Parathyroid adenoma (tissue), 2 donors: ENCODE results near the gene CWC27.

Experiments
- H2AFZ ChIP-seq: fragments of 300-600 bp; sonication (generic); one replicate; pipeline ENCODE4 v1.7.0; 2017; ENCODE audit warnings: antibody characterized with exemption, mild to moderate bottlenecking
- H3K27ac ChIP-seq: fragments of 300-600 bp; sonication (generic); one replicate; pipeline ENCODE4 v1.7.0; 2017
- H3K27me3 ChIP-seq: fragments of 300-600 bp; sonication (generic); one replicate; pipeline ENCODE4 v1.7.0; 2017; ENCODE audit warnings: low read length; ENCODE audit not compliant: control insufficient read depth, insufficient read depth
- H3K36me3 ChIP-seq: fragments of 300-600 bp; sonication (generic); one replicate; pipeline ENCODE4 v1.7.0; 2017; ENCODE audit warnings: low read length; ENCODE audit not compliant: control insufficient read depth, insufficient read depth
- H3K4me1 ChIP-seq: fragments of 300-600 bp; sonication (generic); one replicate; pipeline ENCODE4 v1.7.0; 2017; ENCODE audit warnings: control low read depth
- H3K4me2 ChIP-seq: fragments of 300-600 bp; sonication (generic); one replicate; pipeline ENCODE4 v1.7.0; 2017; ENCODE audit warnings: low read length
- H3K4me3 ChIP-seq: fragments of 300-600 bp; sonication (generic); one replicate; pipeline ENCODE4 v1.7.0; 2017; ENCODE audit warnings: low read depth, low read length
- H3K79me2 ChIP-seq: fragments of 300-600 bp; sonication (generic); one replicate; pipeline ENCODE4 v1.7.0; 2017; ENCODE audit warnings: control low read depth
- H3K9ac ChIP-seq: fragments of 300-600 bp; sonication (generic); one replicate; pipeline ENCODE4 v1.7.0; 2017; ENCODE audit warnings: mild to moderate bottlenecking
- H3K9me3 ChIP-seq: fragments of 300-600 bp; sonication (generic); one replicate; pipeline ENCODE4 v1.7.0; 2017; ENCODE audit warnings: low read length; ENCODE audit not compliant: control insufficient read depth
- CTCF ChIP-seq: fragments of 300-600 bp; sonication (generic); IDR thresholded peaks from one replicate; pipeline ENCODE4 v1.7.0; 2017; ENCODE audit warnings: antibody characterized with exemption, mild to moderate bottlenecking
- donor health status: primary hyperparathyroidism.

The CWC27 gene

GRCh38 chr5:65017636-65018035, 248.9 kb downstream of the CWC27 start:
- Histone ChIP-seq H3K36me3 (no peaks in the 10 kb centered on the region), H3K4me2 (no peak overlapping the region), H3K4me1 (peaks cover 3% of the 10 kb centered on the region), H3K9me3 (no peaks in the 10 kb centered on the region), H3K4me3 (no peak overlapping the region), H2AFZ (no peak overlapping the region), H3K27ac (no peak overlapping the region), H3K27me3 (no peaks in the 10 kb centered on the region), H3K79me2 (no peaks in the 10 kb centered on the region), H3K9ac (no peak overlapping the region)
- TF ChIP-seq CTCF, result no peak

- Histone ChIP-seq H2AFZ (no peak overlapping the region), H3K4me3 (no peak overlapping the region), H3K4me2 (no peak overlapping the region), H3K36me3 (no peaks in the 10 kb centered on the region), H3K9me3 (no peaks in the 10 kb centered on the region), H3K4me1 (peaks cover 3% of the 10 kb centered on the region), H3K27me3 (no peaks in the 10 kb centered on the region), H3K9ac (no peak overlapping the region), H3K79me2 (no peaks in the 10 kb centered on the region), H3K27ac (no peak overlapping the region)
- no peak for TF ChIP-seq CTCF
These were observed 250.0 kb downstream of the CWC27 start for GRCh38 chr5:65018763-65019162.

- H3K9me3 ChIP-seq, result no peaks in the 10 kb centered on the region
- no peak for TF ChIP-seq CTCF
- no peak overlapping the region for H2AFZ ChIP-seq
- peaks cover 3% of the 10 kb centered on the region for H3K4me1 ChIP-seq
- H3K27me3 ChIP-seq, result no peaks in the 10 kb centered on the region
- H3K4me2 ChIP-seq, result no peak overlapping the region
- H3K4me3 ChIP-seq, result no peak overlapping the region
- no peaks in the 10 kb centered on the region for H3K36me3 ChIP-seq
- no peak overlapping the region for H3K9ac ChIP-seq
- H3K27ac ChIP-seq, result no peak overlapping the region
- H3K79me2 ChIP-seq, result no peaks in the 10 kb centered on the region
These were observed 251.8 kb downstream of the CWC27 start for GRCh38 chr5:65020492-65020891.

- H2AFZ ChIP-seq, result no peak overlapping the region
- no peak for TF ChIP-seq CTCF
- H3K36me3 ChIP-seq, result no peaks in the 10 kb centered on the region
These were observed 252.9 kb downstream of the CWC27 start for GRCh38 chr5:65021527-65022226.

GRCh38 chr5:65022932-65023331, 254.2 kb downstream of the CWC27 start:
- no peaks in the 10 kb centered on the region for H3K36me3 ChIP-seq
- no peaks in the 10 kb centered on the region for H3K27me3 ChIP-seq
- H3K4me3 ChIP-seq, result no peak overlapping the region
- no peaks in the 10 kb centered on the region for H3K9me3 ChIP-seq
- no peak for TF ChIP-seq CTCF
- H3K27ac ChIP-seq, result no peak overlapping the region
- H3K9ac ChIP-seq, result no peak overlapping the region
- H3K4me1 ChIP-seq, result peaks cover 3% of the 10 kb centered on the region
- H3K79me2 ChIP-seq, result no peaks in the 10 kb centered on the region
- H3K4me2 ChIP-seq, result no peak overlapping the region
- no peak overlapping the region for H2AFZ ChIP-seq

More at GRCh38 chr5:65021527-65022226, 252.9 kb downstream of the CWC27 start:
- no peaks in the 10 kb centered on the region for H3K9me3 ChIP-seq
- H3K79me2 ChIP-seq, result no peaks in the 10 kb centered on the region
- H3K27ac ChIP-seq, result no peak overlapping the region
- H3K27me3 ChIP-seq, result no peaks in the 10 kb centered on the region
- H3K4me1 ChIP-seq, result peaks cover 3% of the 10 kb centered on the region
- H3K4me3 ChIP-seq, result no peak overlapping the region
- H3K9ac ChIP-seq, result no peak overlapping the region
- no peak overlapping the region for H3K4me2 ChIP-seq
